SU-DHL-6 (cell line): ENCODE measurements around the gene MRO.

Experiments used
- H2AFZ ChIP-seq: fragments of 200-600 bp; sonication (generic); 2 replicates; pipeline ENCODE4 v1.6.1; 2014; ENCODE audit warnings: low read depth, mild to moderate bottlenecking, moderate library complexity, mixed read lengths, antibody characterized with exemption, low read length; ENCODE audit not compliant: severe bottlenecking
- H3F3A ChIP-seq: fragments of 200-600 bp; shearing (Covaris generic); 2 replicates; pipeline ENCODE4 v1.6.0; 2016; ENCODE audit warnings: antibody characterized with exemption, mild to moderate bottlenecking; ENCODE audit not compliant: insufficient read depth
- H3K27ac ChIP-seq: fragments of 200-600 bp; sonication (generic); 2 replicates; pipeline ENCODE4 v1.5.1; 2016; ENCODE audit warnings: low read depth, mild to moderate bottlenecking, low read length, moderate library complexity, mixed read lengths
- H3K27me3 ChIP-seq: fragments of 200-600 bp; sonication (generic), shearing (Covaris generic); 2 replicates; pipeline ENCODE4 v1.6.0; 2014; ENCODE audit warnings: mild to moderate bottlenecking, low read length
- H3K36me3 ChIP-seq: fragments of 200-600 bp; sonication (generic); 2 replicates; pipeline ENCODE4 v1.6.1; 2014; ENCODE audit warnings: mild to moderate bottlenecking, low read length, mixed read lengths
- H3K4me2 ChIP-seq: fragments of 300-600, 200-600 bp; shearing (Covaris generic), sonication (generic); 2 replicates; pipeline ENCODE4 v1.6.0; 2014; ENCODE audit warnings: low read length, low read depth, mild to moderate bottlenecking; ENCODE audit not compliant: poor library complexity, severe bottlenecking
- H3K4me3 ChIP-seq: fragments of 200-600 bp; sonication (generic); 2 replicates; pipeline ENCODE4 v1.5.1; 2014; ENCODE audit warnings: antibody characterized with exemption, low read length, mild to moderate bottlenecking, mixed read lengths; ENCODE audit not compliant: insufficient read depth, poor library complexity, severe bottlenecking
- H3K79me2 ChIP-seq: fragments of 200-600 bp; sonication (generic); 2 replicates; pipeline ENCODE4 v1.6.1; 2014; ENCODE audit warnings: mild to moderate bottlenecking, low read length, moderate library complexity; ENCODE audit not compliant: insufficient read depth
- H3K9ac ChIP-seq: fragments of 200-600 bp; sonication (generic); 2 replicates; pipeline ENCODE4 v1.7.0; 2014; ENCODE audit warnings: mild to moderate bottlenecking, low read length
- H3K9me2 ChIP-seq: fragments of 200-600 bp; sonication (generic); replicated peaks from 2 replicates; pipeline ENCODE4 v1.6.1; 2014; ENCODE audit warnings: low read length; ENCODE audit not compliant: insufficient read depth
- H3K9me3 ChIP-seq: fragments of 200-600 bp; sonication (generic); 2 replicates; pipeline ENCODE4 v1.6.1; 2014; ENCODE audit warnings: low read length, mixed read lengths; ENCODE audit not compliant: insufficient read depth
- H4K20me1 ChIP-seq: fragments of 200-600 bp; sonication (generic); 2 replicates; pipeline ENCODE4 v1.6.1; 2014; ENCODE audit warnings: low read depth, mild to moderate bottlenecking, antibody characterized with exemption, low read length, moderate library complexity, mixed read lengths
- CTCF ChIP-seq: fragments of 200-600 bp; sonication (generic); IDR thresholded peaks from one replicate; pipeline ENCODE4 v1.5.1; 2017; ENCODE audit warnings: antibody characterized with exemption, mild to moderate bottlenecking, low read length, moderate library complexity; ENCODE audit not compliant: insufficient read depth, poor library complexity, severe bottlenecking
- EZH2phosphoT487 ChIP-seq: fragments of 200-600 bp; sonication (generic), shearing (Covaris generic); conservative IDR thresholded peaks from 2 replicates; pipeline ENCODE4 v1.6.1; 2018; ENCODE audit warnings: mild to moderate bottlenecking, antibody characterized with exemption, low read length, moderate library complexity, mixed read lengths

The MRO gene

GRCh38 chr18:50844960-50845359 lies 25.1 kb upstream of the MRO start:
- H3K27me3 ChIP-seq = no peaks in the 10 kb centered on the region
- no peak overlapping the region for H3K4me2 ChIP-seq
- no peak overlapping the region for H3K9ac ChIP-seq
- H3F3A ChIP-seq = no peaks in the 10 kb centered on the region
- no peaks in the 10 kb centered on the region for H3K79me2 ChIP-seq
- H3K9me3 ChIP-seq = no peaks in the 10 kb centered on the region
- TF ChIP-seq CTCF (no peak), EZH2phosphoT487 (no peak)
- H2AFZ ChIP-seq = no peak overlapping the region
- H4K20me1 ChIP-seq = no peaks in the 10 kb centered on the region
- no peak overlapping the region for H3K27ac ChIP-seq
- no peaks in the 10 kb centered on the region for H3K36me3 ChIP-seq
- no peaks in the 10 kb centered on the region for H3K9me2 ChIP-seq
- H3K4me3 ChIP-seq = no peak overlapping the region

- TF ChIP-seq EZH2phosphoT487 = no peak
- TF ChIP-seq CTCF = no peak
- Histone ChIP-seq H2AFZ (no peak overlapping the region), H3K79me2 (no peaks in the 10 kb centered on the region), H3K9me2 (no peaks in the 10 kb centered on the region), H3K36me3 (no peaks in the 10 kb centered on the region), H3K27me3 (no peaks in the 10 kb centered on the region), H3K4me3 (no peak overlapping the region), H3K9me3 (no peaks in the 10 kb centered on the region), H3K9ac (no peak overlapping the region), H4K20me1 (no peaks in the 10 kb centered on the region), H3K27ac (no peak overlapping the region), H3K4me2 (no peak overlapping the region), H3F3A (no peaks in the 10 kb centered on the region)
Observed at GRCh38 chr18:50844554-50844953, 24.7 kb upstream of the MRO start.

- no peaks in the 10 kb centered on the region for H4K20me1 ChIP-seq
- no peak overlapping the region for H3K4me3 ChIP-seq
- no peaks in the 10 kb centered on the region for H3K9me2 ChIP-seq
- no peak overlapping the region for H3K4me2 ChIP-seq
- H3F3A ChIP-seq = no peaks in the 10 kb centered on the region
- H3K79me2 ChIP-seq = no peaks in the 10 kb centered on the region
- no peak overlapping the region for H3K27ac ChIP-seq
- H3K27me3 ChIP-seq = no peaks in the 10 kb centered on the region
- no peak for TF ChIP-seq EZH2phosphoT487
- TF ChIP-seq CTCF = no peak
- no peaks in the 10 kb centered on the region for H3K36me3 ChIP-seq
- no peak overlapping the region for H3K9ac ChIP-seq
- H2AFZ ChIP-seq = no peak overlapping the region
- no peaks in the 10 kb centered on the region for H3K9me3 ChIP-seq
Observed at GRCh38 chr18:50842846-50843245, 23.0 kb upstream of the MRO start.

GRCh38 chr18:50839996-50840395 lies 20.2 kb upstream of the MRO start:
- Histone ChIP-seq H4K20me1 (no peaks in the 10 kb centered on the region), H3K9me2 (no peaks in the 10 kb centered on the region), H3K36me3 (no peaks in the 10 kb centered on the region), H3K27me3 (no peaks in the 10 kb centered on the region), H2AFZ (no peak overlapping the region), H3F3A (no peaks in the 10 kb centered on the region), H3K9me3 (no peaks in the 10 kb centered on the region), H3K4me3 (no peak overlapping the region), H3K4me2 (no peak overlapping the region), H3K79me2 (no peaks in the 10 kb centered on the region), H3K9ac (no peak overlapping the region), H3K27ac (no peak overlapping the region)
- TF ChIP-seq CTCF (no peak), EZH2phosphoT487 (no peak)
